Prostate gland (tissue), 2 donors: ENCODE data around the gene TP53INP2.

Experiments
- POLR2A ChIP-seq: fragments of 450-650 bp; IDR thresholded peaks from one replicate; pipeline ENCODE4 v1.6.1; 2016; ENCODE audit warnings: antibody characterized with exemption, mild to moderate bottlenecking
- TF ChIP-seq, protein P1 (sequence below), 4 experiments: fragments of 200-600 bp in 2 of 4; fragments of 450-650 bp in 2 of 4; sonication (generic) in 2 of 4; IDR thresholded peaks; 1 replicate in 3 of 4; 2 replicates in 1 of 4; pipeline ENCODE4 v1.5.1; 2016 to 2019; ENCODE audit warnings: antibody characterized with exemption in 4 of 4, mild to moderate bottlenecking in 2 of 4, moderate library complexity in 2 of 4

DNA sequence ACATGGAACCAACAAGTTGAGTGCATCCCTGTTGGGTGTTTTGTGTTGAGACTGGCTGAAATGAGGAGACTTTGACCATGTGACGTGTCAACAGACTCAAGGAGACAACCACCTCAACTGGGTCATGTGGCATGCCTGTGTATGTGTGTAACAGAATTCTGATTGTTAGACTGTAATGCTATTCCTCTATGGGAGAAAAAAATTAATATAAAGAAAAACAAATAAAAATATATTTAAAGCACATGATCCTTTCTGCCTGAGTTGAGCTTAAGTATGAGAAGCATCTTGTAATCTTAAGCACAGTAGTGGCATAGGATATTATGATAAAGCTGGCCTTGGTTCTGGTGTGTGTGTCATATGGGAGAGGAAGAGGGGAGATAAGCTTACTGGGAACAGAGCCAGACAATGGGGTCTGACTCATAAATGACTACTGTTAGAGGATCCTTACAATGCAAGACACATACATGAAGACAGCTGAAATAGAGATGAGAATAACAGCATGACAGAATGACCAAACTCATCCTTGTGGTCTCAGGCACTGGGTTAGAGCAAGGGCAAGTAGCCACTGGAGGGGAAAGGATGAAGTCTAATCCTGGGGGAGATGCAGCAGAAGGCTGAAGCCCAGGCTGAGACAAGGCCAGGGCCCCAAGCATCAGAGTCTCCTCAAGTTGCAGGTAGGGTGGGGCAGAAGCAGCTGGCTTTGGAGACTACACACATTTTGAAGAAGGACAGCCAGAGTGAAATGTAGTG lies 9.2 kb downstream of the TP53INP2 start:
- no peak for TF ChIP-seq POLR2A
- TF ChIP-seq, protein P1, sequence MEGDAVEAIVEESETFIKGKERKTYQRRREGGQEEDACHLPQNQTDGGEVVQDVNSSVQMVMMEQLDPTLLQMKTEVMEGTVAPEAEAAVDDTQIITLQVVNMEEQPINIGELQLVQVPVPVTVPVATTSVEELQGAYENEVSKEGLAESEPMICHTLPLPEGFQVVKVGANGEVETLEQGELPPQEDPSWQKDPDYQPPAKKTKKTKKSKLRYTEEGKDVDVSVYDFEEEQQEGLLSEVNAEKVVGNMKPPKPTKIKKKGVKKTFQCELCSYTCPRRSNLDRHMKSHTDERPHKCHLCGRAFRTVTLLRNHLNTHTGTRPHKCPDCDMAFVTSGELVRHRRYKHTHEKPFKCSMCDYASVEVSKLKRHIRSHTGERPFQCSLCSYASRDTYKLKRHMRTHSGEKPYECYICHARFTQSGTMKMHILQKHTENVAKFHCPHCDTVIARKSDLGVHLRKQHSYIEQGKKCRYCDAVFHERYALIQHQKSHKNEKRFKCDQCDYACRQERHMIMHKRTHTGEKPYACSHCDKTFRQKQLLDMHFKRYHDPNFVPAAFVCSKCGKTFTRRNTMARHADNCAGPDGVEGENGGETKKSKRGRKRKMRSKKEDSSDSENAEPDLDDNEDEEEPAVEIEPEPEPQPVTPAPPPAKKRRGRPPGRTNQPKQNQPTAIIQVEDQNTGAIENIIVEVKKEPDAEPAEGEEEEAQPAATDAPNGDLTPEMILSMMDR (IDR thresholded peaks at IDR 0.05), result no peak
